Transverse colon (tissue), 4 donors: ENCODE measurements around the gene CLDN5. TPM values are rescaled to one million over a fixed set of nuclear protein-coding genes. Genes with fewer than 3 reads are reported as not detected.

Source experiments
- DNase-seq: peaks from one replicate; pipeline ENCODE4 v3.0.0-alpha.2; 2019
- H3K27ac ChIP-seq, 4 donors: fragments of 200-600 bp; sonication (generic); 2 replicates each; pipeline ENCODE4 v1.5.1; 2016 to 2018; ENCODE audit warnings: inconsistent platforms in 4 of 4
- H3K27me3 ChIP-seq: fragments of 200-600 bp; sonication (generic); 2 replicates; pipeline ENCODE4 v1.5.1; 2017; ENCODE audit warnings: inconsistent platforms
- H3K36me3 ChIP-seq, 4 donors: fragments of 200-600 bp; sonication (generic); 2 replicates each; pipeline ENCODE4 v1.5.1; 2017 to 2019; ENCODE audit warnings: inconsistent platforms in 4 of 4
- H3K4me1 ChIP-seq, 4 donors: fragments of 200-600 bp; sonication (generic); 2 replicates each; pipeline ENCODE4 v1.5.1; 2017 to 2020; ENCODE audit warnings: inconsistent platforms in 4 of 4
- H3K4me3 ChIP-seq, 4 donors: fragments of 200-600 bp; sonication (generic); 1 replicate in 1 of 4; 2 replicates in 3 of 4; pipeline versions ENCODE4 v1.5.1 to v1.6.1; 2017 to 2019; ENCODE audit warnings: inconsistent platforms in 4 of 4
- H3K9me3 ChIP-seq, 2 donors: fragments of 200-600 bp; sonication (generic); 2 replicates each; pipeline ENCODE4 v1.5.1; 2017 to 2019; ENCODE audit warnings: inconsistent platforms in 2 of 2
- EP300 ChIP-seq: sonication (generic); formaldehyde crosslinking; IDR thresholded peaks from one replicate; pipeline ENCODE4 v1.6.1; 2017; ENCODE audit warnings: antibody characterized with exemption, low read depth
- POLR2A ChIP-seq: fragments of 450-650 bp; IDR thresholded peaks from one replicate; pipeline ENCODE4 v1.6.1; 2016; ENCODE audit warnings: antibody characterized with exemption, mild to moderate bottlenecking, moderate library complexity
- POLR2AphosphoS5 ChIP-seq, 3 donors: sonication (generic); formaldehyde crosslinking; IDR thresholded peaks; one replicate each; pipeline ENCODE4 v1.6.1; 2016; ENCODE audit warnings: antibody characterized with exemption in 3 of 3
- WGBS, 2 donors: methylation state at CpG; one replicate each; pipeline ENCODE4 v1.1.5; 2018; ENCODE audit warnings: low coverage in 1 of 2; 5-methylcytosine and 5-hydroxymethylcytosine counted together
- in situ Hi-C, 4 donors: fragments of 200-750 bp; cut with MboI; loops; one replicate each; pipeline versions ENCODE4 v1.15.0 to v1.15.1; 2017; ENCODE audit warnings: low sequenced_read_pairs in 3 of 4, low pct_ligation_motif_present in 1 of 4, low pct_unique_long_range_greater_than_20kb in 1 of 4
- intact Hi-C: fragments of 100-400 bp; cut with DNase I; formaldehyde crosslinking; loops from one replicate; pipeline ENCODE4 v1.15.1; 2023; ENCODE audit warnings: low total_unique reads
- total RNA-seq, 4 donors: library from RNA; depleted of rRNA; stranded (reverse); fragments of >200 nt; gene quantifications; one replicate each; pipeline ENCODE4 v1.1.0, GENCODE V29; 2016
- TF ChIP-seq, protein P1 (sequence below), 5 experiments: fragments of 200-600 bp in 3 of 5; fragments of 450-650 bp in 2 of 5; sonication (generic) in 3 of 5; IDR thresholded peaks; 1 replicate in 2 of 5; 2 replicates in 3 of 5; pipeline ENCODE4 v1.5.1; 2016 to 2017; ENCODE audit warnings: antibody characterized with exemption in 5 of 5, inconsistent platforms in 3 of 5, mild to moderate bottlenecking in 2 of 5, moderate library complexity in 1 of 5

Gene CLDN5
- total RNA-seq, 4 donors from 2014 or later = 29.5 to 126 (median 63.9) TPM

DNA sequence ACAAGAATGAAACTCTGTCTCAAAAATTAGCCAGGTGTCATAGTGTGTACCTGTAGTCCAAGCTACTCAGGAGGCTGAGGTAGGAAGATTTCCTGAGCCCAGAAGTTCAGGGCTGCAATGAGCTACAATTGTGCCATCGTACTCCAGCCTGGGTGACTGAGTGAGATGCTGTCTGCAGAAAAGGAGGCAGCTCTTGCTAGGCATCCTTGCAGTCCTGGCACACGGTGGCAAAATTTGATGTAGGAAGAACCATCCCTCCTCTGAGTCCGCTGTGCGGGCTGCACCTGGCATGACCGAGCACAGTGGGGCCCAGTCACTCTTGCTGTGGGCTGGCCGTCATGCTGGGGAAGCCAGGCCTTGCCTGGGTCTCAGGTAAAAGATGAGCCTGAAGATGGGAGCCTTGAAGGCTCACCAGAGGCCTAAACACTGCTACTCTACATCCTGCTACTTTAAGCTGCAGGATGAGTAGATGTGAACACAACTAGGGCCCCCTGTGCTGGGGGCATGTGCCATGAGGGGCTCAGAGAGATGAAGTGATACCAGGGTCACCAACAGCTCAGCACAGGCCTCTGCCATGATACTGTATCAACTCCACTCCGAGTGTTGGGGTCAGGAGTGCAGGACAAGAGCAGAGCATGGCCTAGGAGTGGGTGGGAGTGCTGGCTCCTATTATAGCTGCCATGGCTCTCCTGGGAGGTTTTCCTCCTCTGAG lies 25.9 kb downstream of the CLDN5 start:
- H3K27ac ChIP-seq = no peak overlapping the region
- H3K4me3 ChIP-seq = no peak overlapping the region
- no peaks in the 10 kb centered on the region for H3K9me3 ChIP-seq
- H3K27me3 ChIP-seq = no peaks in the 10 kb centered on the region
- intact Hi-C loops = no loop called here
- DNase-seq = no peak
- no peaks in the 10 kb centered on the region for H3K4me1 ChIP-seq
- in situ Hi-C loops = no loop called here
- WGBS, 2 donors = 86% methylated on average over 7 of the region's 7 CpGs; no CpG with 5 or more reads in 1 of the 2 donors
- TF ChIP-seq, protein P1, sequence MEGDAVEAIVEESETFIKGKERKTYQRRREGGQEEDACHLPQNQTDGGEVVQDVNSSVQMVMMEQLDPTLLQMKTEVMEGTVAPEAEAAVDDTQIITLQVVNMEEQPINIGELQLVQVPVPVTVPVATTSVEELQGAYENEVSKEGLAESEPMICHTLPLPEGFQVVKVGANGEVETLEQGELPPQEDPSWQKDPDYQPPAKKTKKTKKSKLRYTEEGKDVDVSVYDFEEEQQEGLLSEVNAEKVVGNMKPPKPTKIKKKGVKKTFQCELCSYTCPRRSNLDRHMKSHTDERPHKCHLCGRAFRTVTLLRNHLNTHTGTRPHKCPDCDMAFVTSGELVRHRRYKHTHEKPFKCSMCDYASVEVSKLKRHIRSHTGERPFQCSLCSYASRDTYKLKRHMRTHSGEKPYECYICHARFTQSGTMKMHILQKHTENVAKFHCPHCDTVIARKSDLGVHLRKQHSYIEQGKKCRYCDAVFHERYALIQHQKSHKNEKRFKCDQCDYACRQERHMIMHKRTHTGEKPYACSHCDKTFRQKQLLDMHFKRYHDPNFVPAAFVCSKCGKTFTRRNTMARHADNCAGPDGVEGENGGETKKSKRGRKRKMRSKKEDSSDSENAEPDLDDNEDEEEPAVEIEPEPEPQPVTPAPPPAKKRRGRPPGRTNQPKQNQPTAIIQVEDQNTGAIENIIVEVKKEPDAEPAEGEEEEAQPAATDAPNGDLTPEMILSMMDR (IDR thresholded peaks at IDR 0.05) = no peak
- TF ChIP-seq POLR2AphosphoS5 (IDR thresholded peaks at IDR 0.05) = no peak
- no peak for TF ChIP-seq POLR2A
- TF ChIP-seq EP300 = no peak
- H3K36me3 ChIP-seq = no peaks in the 10 kb centered on the region

DNA sequence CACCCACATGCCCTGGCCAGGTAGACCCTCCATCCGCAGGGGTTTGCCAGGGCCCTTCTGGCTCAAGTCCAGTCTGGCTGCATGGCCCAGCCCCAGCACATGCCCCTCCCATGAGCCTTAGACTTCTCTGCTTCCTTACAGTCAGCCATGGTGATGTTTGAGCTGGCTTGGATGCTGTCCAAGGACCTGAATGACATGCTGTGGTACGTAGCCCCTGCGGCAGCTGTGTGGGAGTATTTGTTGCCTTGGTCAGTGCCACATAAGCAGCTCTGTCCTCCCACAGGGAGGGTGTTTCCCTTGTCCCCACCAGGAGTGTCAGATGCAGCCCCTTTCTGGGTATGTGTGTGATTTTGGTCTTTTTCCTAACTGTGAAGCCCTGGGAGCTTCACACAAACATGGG lies 27.0 kb downstream of the CLDN5 start:
- Histone ChIP-seq H3K4me3 (no peak overlapping the region), H3K9me3 (no peaks in the 10 kb centered on the region), H3K27me3 (no peaks in the 10 kb centered on the region), H3K4me1 (no peaks in the 10 kb centered on the region), H3K27ac (no peak overlapping the region), H3K36me3 (no peaks in the 10 kb centered on the region)
- TF ChIP-seq POLR2AphosphoS5 (IDR thresholded peaks at IDR 0.05) = no peak
- TF ChIP-seq, protein P1 (IDR thresholded peaks at IDR 0.05) = no peak
- TF ChIP-seq EP300 = no peak
- TF ChIP-seq POLR2A = no peak
- 72% methylated on average over 3 of the region's 3 CpGs; no CpG with 5 or more reads in 1 of the 2 donors for WGBS, 2 donors
- no peak for DNase-seq
- intact Hi-C loops (no loop called here), in situ Hi-C loops (no loop called here)

- H3K36me3 ChIP-seq = no peaks in the 10 kb centered on the region
- in situ Hi-C loops = no loop called here
- WGBS, 2 donors = 94 to 96% methylated on average over 3 of the region's 3 CpGs
- H3K27me3 ChIP-seq = no peaks in the 10 kb centered on the region
- DNase-seq = no peak
- TF ChIP-seq, protein P1 (IDR thresholded peaks at IDR 0.05) = no peak
- TF ChIP-seq POLR2A (no peak), EP300 (no peak), POLR2AphosphoS5 (IDR thresholded peaks at IDR 0.05) (no peak)
- H3K4me1 ChIP-seq = no peaks in the 10 kb centered on the region
- H3K9me3 ChIP-seq = no peaks in the 10 kb centered on the region
- no peak overlapping the region for H3K27ac ChIP-seq
- intact Hi-C loops = no loop called here
- H3K4me3 ChIP-seq = no peak overlapping the region
Measured at GRCh38 chr22:19496324-19496630, 27.9 kb downstream of the CLDN5 start.

GRCh38 chr22:19495562-19496323 lies 28.5 kb downstream of the CLDN5 start:
- 57 to 72% methylated on average over 4 to 5 of the region's 5 CpGs for WGBS, 2 donors
- no peaks in the 10 kb centered on the region for H3K27me3 ChIP-seq
- DNase-seq = no peak
- no peaks in the 10 kb centered on the region for H3K4me1 ChIP-seq
- intact Hi-C loops (no loop called here), in situ Hi-C loops (no loop called here)
- H3K27ac ChIP-seq = no peak overlapping the region
- no peak for TF ChIP-seq EP300
- TF ChIP-seq, protein P1 (IDR thresholded peaks at IDR 0.05) = no peak
- no peak for TF ChIP-seq POLR2A
- no peak for TF ChIP-seq POLR2AphosphoS5 (IDR thresholded peaks at IDR 0.05)
- no peaks in the 10 kb centered on the region for H3K9me3 ChIP-seq
- no peaks in the 10 kb centered on the region for H3K36me3 ChIP-seq
- H3K4me3 ChIP-seq = no peak overlapping the region
